EH (cell line): Measurements from ENCODE around the gene NPAS3.

Experiments used
- DNase-seq: peaks from one replicate; pipeline ENCODE4 v3.0.0-alpha.2; 2015; ENCODE audit warnings: low read depth

Gene NPAS3

DNA sequence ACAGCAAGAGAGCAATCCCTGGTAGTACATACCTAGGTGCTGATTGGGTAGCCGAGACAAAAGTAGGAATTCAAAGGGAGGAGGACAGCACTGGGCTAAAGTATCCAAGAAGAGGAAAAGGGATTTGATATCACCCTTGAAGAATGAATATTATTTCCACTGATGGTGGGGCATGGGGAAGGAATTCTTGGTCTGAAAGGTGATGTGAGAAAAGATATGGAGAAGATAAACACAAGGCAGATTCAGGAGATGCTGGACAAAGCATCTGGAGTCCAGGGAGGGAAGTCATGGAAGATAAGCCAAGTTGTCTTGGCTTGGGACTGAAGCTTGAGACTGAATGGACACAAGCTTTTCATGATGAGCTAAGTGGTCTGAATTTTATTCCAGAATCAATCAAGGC is 818.2 kb downstream of the NPAS3 start:
- DNase-seq: no peak

DNA sequence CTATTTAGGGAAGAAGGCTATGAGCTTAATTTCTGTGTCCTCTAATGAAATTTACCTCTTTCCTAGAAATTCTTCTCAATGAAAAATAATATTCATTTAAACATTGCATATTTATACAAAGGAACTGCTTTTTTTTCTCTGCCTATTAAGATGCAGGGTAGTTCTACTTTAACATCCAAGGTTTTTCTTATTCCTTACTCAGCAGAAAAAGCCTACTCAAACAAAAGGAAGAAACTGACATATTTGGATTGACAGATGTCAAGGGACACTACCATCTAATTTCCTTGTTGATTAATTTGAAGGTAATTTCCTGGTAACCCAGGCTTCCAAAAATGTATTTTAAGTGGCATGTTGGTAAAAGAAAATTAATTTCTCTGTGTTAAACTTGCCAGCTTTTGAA is 819.9 kb downstream of the NPAS3 start:
- no peak for DNase-seq

DNA sequence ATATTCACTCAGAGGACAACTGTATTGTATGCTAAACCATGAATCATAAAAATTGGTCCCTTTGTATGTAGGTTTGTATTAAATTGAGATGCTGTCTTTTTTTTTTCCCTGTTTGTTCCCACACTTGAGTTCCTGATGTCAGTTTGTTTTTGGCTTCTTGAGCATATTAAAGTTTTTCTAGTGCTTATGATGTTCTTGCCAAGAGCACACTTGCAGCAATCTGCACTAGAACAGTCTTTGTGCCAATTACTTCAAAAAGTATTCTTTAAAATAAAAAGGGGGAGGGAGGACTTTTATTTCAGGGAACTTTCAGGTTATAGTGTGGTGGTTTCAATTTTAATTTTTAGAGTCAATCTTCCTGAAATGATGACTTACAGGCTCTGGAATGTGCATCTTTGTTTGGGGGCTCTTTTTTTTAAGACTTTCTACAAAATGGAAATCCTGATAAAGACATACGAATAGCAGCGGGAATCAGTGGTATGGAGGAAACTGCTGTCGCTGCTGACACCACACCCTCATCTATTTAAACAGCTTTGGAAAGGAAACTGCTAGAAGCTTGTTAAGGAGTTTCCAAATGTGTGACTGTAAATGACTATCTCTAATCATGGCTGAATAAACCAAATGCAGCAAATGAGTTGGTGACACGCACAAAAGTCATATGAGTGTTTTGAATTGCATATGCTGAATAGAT is 823.6 kb downstream of the NPAS3 start:
- no peak for DNase-seq

DNA sequence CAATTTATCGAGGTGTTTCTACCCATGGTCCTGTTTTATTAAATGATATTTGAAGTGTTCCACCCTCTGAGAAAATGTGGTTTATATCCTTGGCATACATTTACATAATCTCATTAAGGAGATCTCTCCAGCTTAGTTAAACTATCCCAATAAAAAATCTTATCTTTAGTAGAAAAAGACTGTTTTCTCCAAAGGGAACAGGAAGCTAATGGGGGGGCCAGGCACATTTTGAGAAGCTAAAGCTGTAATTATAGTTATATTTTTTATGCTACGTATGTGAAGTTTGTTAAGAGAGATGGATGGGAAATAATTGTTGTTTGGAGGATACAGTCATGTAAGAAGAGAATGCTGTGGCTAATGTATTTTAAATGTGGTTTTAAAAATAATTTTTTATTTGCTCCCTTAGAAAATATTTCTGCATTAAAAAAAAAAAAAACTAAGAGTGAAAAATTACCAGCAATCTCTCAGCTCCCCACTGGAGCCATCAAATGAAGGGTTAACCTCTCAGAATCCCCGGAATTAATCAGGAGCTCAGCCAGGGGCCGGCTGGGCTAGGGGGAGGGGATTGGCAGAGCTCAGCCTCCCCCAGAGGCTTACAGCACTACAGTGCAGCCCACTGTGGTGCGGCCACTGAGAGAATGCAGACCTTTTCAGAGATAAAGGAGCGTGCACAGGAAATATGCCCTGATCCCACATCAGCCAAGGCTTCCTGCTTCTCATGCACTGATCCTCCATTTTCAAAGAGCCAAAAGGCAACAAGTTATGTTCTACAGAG is 826.4 kb downstream of the NPAS3 start:
- DNase-seq: no peak

DNA sequence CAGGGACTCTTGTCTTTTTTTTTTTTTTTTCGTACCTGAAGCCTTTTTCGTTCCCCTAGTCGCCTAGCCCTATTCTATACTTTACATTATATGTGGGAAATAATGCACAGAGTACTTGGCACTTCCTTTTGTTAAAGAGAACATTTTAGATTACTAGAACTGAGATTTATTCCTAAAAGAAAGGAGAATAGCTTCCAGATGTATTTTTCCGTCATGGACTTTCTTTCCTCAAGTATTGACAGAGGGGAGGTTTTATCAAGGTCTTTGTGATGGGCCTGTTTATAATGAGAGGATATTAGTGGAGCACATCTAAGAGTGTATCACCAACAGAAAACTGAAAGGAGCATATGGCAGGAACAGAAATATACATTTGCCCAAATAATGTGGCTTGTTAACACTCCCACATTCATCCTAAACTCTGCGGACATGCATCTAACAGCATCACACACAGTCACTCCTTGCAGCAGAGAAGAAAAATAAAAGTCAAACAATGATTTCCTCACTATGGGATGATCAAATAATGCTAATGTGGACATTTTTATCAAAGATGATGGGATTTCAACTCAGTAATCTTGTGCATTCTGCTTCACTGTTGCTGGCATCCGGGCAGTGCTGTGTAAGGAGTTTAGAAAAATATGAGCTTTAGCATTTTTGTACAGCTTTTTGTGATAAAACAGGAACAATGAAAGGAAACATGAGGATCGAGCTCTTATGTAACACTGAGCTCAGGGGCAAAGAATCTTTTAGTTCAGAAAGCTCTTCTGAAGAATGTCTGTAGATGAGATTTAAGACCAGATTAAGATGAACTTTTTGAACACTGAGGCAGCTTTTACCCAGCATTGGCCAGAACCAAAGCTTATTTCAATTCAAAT is 829.1 kb downstream of the NPAS3 start:
- peak; percentile 50 for DNase-seq

DNA sequence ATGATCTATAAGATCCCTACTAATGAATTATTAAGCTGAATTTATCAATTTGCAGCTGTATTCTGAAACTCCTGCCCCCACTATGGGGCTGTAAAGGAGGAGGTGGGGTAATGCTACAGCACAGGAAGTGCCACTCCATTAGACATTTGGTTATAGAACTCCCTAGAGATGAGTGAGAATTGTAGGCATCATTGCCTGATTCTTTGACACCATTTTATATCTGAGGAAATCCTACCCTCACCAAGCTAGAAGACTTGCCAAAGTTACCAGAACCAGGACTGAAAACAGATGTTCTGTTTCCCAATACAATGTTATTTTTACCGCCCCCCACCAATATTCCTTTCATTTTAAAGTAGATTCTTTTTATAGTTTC is 829.8 kb downstream of the NPAS3 start:
- DNase-seq: peak; percentile 39

DNA sequence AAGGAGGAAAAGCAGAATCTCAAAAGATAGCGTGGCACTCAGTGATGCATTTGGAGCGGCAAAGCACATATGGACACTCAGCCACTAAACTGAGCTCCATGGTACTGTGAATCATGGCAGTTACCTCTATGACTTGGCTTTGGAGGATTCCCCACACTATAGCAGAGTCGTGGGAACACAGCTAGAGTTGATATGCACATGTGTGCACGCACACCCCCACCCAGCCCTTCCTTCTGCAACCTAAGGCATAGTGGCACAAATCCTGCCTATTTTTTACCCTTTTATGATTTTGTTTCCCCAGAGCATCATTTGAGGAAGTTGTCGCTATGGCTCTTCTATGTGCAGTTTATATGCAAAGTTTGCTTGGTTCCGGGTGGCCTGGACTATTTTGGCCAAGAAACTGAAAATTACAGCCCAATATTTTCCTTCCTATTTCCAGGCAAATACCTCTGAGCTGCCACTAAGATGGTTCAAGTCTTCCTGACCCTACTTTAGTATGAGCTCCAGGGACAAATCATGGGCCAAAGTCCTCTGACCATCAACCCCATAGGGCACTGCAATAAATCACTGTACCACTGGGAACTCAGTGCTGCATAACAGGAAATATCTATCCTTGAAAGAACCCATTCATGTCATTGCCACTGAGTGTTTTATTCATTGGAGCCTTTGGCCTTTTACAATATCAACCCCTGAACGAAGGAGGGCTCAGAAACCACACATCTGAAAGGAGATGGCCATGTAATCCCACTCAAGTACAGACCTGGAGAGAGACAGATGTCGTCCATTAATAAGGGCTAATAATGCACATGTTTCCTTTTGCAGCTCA is 834.7 kb downstream of the NPAS3 start:
- no peak for DNase-seq

DNA sequence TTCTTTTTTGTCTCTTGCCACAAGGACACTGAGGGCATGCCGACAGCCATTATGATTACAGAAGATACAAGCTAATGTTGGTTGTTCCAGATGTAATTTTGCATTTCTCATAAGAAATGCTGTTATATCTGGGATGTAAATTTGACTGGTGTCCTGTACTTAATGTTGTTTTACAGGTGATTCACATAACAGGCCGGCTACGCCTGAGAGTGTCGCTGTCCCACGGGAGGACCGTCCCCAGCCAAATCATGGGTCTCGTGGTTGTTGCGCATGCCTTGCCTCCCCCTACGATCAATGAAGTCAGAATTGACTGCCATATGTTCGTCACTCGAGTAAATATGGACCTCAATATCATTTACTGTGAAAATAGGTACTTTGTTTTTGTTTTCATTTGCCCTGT is 835.5 kb downstream of the NPAS3 start:
- DNase-seq: no peak

DNA sequence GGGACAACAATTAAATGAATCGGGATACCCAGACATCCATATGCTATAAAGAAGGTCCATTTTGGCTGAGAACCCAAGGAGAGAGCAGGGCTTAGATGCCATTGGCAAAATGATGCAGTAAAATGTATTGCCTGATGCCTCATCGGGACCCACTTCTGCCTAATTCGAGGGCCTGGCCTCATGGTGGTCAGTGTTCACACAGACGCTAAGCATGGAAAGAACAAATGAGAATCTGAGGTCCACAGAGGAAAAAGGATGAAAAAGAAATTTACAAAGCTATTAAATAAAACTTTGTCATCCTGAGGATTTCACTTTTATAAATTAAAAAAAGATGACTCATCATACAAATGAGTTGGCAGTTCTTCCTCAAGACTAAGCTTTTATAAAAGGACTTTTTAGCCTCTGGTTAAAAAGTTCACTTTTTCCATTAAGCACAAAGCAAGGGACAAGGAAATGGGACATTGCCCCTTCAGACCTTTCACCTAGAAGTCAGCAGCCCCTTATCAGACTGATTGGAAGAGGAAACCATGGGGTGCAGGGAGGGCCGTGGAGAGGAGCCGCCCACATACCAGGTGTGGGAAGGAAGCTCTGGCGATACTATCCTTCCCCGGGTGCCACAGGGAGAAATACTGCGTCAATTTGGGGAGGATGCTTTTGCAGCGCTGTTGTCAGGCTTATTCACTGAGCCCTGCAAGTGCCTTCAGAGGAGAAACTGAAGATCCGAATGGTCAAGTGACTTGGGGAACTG is 836.2 kb downstream of the NPAS3 start:
- DNase-seq: peak; percentile 25

DNA sequence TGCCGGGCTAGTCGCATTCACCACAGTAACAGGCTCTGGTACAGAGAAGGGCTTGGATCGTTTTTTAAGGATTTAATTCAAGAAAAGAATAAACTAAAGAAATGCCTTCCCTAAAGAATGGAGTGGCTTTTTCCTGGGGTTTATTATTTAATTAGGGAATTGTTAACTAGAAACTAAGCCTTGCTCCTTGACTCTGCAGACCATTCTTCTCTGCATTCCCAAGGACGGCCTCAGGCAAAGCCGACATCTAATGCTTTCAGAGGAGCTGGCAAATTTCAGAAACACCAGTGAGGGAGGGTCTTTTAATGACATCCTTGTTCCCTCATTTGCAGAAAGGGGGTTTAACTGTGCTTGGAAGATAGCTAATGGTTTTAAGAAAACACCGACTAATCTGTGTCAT is 838.2 kb downstream of the NPAS3 start:
- no peak for DNase-seq

DNA sequence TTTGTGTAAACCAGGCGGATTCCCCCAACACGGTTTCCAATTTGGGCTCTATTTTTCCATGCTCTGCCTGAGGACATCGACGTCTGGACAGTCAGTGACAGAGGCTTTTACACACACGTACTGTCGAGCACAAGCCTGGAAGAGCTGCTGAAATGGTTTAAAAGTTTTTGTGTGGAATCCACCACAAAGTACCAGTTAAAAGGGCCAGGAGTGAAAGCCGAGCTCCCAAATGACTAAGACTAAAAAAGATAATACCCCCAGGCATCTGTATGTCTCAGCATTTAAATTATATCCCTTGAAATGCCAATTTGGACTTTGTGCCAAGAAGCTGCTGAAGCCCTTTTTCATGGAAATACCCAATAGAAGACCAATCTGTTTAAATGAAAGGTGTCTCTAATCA is 839.0 kb downstream of the NPAS3 start:
- DNase-seq: peak; percentile 76

DNA sequence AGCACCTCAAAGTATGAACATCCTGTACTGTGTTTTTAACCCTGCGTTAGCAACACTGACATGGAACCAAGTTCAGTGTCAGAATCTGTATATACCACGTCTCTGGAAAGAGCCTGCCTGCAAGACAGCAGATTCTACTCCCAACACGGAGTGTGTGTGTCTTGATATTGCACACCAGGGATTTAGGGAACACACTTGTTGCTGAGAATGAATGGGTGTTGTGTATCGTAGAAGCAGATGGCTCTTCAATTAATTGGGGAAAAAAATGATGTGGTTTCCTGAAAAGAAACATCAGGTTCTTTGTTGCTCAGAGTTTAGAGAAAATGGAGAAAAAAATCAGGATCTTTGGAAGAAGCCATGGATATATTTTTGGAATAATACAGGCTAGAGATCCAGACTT is 841.4 kb downstream of the NPAS3 start:
- DNase-seq: no peak

DNA sequence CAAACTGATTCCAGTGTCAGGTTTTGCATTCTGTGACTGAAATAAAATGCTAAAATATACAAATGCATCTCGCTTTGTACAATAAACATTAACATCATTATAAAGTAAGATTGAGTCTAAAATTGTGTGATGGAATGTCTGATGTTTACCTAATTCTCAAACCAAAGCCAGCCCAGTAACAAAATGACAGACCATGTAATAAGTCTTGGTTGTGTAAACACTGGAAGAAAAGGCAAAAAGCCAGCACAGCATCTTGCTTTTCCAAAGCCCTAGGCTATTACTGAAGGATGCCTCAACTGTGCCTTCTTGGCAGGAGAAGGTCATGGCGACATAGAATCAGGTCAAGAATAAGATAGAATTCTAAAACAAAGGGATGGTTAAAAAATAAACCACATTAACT is 842.6 kb downstream of the NPAS3 start:
- DNase-seq: peak; percentile 67

DNA sequence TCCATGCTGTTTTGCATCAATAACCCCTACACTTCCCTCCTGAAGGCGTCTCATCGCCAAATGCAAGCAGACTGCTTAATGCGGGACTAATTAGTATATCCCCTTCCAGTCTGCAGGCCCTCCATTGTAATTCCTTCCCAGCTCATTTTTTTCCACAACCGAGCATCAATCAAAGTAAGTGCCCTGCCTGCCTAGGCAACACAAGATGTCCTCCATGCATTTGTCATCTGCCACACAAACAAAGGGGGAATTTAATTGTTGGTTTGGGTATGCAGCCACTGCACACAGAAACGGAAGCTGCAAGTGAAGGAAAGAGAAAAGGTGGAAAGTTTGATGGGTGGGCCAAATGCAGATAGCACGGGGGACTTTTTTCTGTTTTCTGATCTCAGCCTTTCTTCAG is 844.2 kb downstream of the NPAS3 start:
- DNase-seq: no peak

DNA sequence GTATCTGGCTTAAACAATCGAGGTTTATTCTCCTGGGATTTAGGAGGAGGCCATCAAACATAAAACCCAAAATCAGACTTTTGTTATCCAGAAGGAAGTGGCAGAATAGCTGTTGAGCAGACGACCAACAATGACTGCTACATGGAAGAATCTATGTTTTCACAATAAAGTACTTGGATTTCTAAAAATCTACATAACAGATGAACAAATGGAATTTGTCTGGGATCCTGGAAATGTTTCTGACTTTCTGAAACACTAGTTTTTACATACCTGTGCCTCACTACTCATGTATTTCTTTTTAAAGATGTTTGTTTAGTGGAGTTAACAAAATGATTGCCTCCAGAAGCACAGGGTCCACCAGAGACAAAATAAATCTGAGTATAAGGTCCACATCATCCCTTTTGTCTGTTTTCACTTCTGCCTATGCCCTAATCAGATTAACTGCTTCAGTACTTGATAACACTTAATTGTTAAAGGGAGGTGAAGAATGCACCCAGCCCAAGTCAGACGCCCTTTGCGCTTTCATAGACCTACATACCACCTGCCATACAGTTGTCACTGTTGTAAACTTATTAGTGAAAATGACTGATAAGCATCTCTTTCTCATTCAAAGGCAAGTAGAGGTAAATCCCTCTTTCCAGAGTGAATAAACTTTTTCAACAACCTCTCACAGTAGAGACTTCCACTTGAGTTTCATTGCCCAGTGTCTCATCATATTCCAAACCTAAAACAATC is 847.6 kb downstream of the NPAS3 start:
- DNase-seq: peak; percentile 23

DNA sequence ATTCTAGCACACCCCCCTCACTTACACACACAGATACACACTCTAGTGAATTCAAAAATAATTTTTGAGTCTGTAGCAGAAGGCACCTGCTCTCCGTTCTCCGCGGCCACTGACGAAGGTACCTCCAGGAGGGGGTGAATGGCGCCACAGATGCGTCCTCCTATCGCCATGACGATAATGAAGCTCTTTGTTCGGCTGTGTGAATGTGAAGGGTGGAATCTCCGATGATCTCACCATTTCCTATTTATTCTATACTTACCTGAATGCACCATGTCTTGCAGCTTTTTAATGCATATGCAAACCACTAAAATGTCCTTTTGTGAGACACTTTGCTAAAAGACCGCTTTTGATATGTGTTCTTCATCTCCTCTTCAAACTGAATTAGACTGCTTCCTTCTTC is 849.5 kb downstream of the NPAS3 start:
- no peak for DNase-seq

DNA sequence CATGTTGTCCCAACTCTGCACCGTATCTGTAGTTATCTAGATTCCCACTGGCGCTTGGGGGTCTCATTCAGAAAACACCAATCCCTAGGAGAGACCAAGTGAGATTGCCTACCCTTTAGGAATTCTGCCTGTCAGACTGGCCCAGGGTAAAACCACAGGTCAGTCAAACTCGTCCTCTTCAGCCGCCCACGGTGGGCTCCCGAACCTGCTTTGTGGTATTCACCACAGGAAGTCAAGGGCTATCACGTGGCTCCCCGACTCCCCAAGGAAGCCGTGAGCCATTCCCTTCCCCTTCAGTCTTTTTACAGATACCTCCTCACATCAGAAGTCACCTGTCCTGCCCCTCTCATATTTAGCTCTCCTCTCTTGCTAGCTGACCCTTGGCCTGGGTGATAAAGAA is 852.3 kb downstream of the NPAS3 start:
- no peak for DNase-seq

DNA sequence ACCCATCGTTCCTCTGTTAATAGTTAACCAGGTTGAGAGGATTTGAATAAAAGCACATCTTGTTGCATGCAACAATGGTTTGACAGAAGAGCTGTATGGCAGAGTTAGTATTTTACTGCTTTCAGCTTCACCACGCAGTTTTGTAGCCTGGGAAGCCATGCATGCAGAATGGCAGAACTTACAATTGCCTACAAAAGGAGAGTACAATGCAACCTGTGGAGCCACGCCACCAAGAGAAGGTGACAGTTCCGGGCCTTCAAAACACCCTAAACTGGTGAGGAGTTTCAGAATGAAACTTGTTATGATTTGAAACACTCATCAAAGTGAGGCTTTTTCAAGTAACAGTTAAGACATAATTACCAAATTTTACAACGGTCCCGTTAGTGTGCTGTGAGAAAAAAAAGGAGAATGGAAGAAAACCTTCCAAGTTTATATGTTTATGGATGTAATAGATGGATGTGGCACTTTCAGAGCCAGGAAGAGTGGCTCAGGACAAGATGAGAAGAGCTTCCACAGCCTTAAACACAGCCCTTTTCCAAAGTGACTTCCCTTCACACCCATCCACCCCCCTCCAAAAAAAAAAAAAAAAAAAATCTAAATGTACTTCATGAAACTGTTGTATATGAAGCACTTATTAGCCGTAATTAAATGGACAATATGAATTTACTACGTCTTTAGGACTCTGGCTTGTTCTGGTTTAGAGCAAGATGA is 853.5 kb downstream of the NPAS3 start:
- no peak for DNase-seq

DNA sequence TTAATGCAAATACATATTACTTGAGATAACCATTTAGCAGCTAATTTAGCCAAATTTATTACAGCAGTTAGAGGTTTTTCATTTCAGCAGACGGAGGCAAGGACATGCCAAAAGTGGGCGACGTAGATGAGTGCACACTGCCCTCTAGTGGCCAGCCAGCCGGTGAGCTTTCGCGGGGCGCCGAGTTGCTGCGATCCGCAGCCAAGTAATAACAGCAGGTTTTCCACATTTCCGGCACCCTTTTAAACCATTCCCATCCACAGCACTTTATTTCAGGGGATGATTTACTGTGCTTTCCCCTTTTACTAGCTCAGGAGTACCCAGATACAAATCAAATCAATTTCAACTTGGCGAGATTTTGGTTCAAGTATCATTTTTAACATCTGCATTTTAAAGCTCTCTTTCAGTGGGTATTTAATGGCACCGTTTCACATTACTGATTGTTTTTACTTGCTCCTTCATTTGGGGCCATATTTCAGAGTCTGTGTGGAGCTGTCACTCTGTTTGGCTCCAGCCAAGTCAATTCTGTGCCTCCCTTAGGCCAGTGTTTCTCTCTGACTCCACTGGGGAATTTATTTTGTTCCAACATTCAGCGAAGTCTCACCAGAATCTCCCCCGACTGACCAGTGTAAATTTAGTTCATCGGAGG is 854.2 kb downstream of the NPAS3 start:
- DNase-seq: peak; percentile 76
